Lower lobe of right lung (tissue), 2 donors: Measurements from ENCODE around the gene CYBA. TPM values are rescaled to one million over a fixed set of nuclear protein-coding genes. Genes with fewer than 3 reads are reported as not detected.

Source experiments
- ATAC-seq, 2 donors: fragments of 200-7000 bp; cut with Tn5 transposase; one replicate each; pipeline ENCODE4 v1.9.1; 2020 to 2022; ENCODE audit warnings: mild to moderate bottlenecking in 2 of 2, moderate library complexity in 2 of 2
- DNase-seq: peaks from one replicate; pipeline ENCODE4 v3.0.0-alpha.2; 2020
- H3K27ac ChIP-seq: fragments of 200-600 bp; one replicate; pipeline ENCODE4 v1.8.0; 2022
- H3K27me3 ChIP-seq: fragments of 200-600 bp; one replicate; pipeline ENCODE4 v1.8.0; 2022; ENCODE audit warnings: low read depth
- H3K36me3 ChIP-seq: fragments of 200-600 bp; one replicate; pipeline ENCODE4 v1.8.0; 2022; ENCODE audit warnings: mild to moderate bottlenecking
- H3K4me1 ChIP-seq: fragments of 200-600 bp; one replicate; pipeline ENCODE4 v1.8.0; 2022
- H3K4me3 ChIP-seq: fragments of 200-600 bp; one replicate; pipeline ENCODE4 v1.8.0; 2022; ENCODE audit warnings: mild to moderate bottlenecking
- H3K9me3 ChIP-seq: fragments of 200-600 bp; one replicate; pipeline ENCODE4 v1.8.0; 2022
- intact Hi-C: fragments of 100-400 bp; cut with DNase I; formaldehyde crosslinking; loops from one replicate; pipeline ENCODE4 v1.11.0; 2022
- total RNA-seq: library from RNA; stranded (reverse); fragmentation: NEBNext Ultra II Directional; extraction: Animal tissue kit (Norgen Biotek cat#: 25700); gene quantifications from one replicate; pipeline ENCODE4 v1.2.1, GENCODE V29; 2021
- TF ChIP-seq, protein P1 (sequence below): fragments of 200-600 bp; IDR thresholded peaks from one replicate; pipeline ENCODE4 v1.8.0; 2022; ENCODE audit warnings: antibody characterized with exemption, mild to moderate bottlenecking
- donor health status: DM: no; HTN: yes; CAD: no; lungs with severe emphysema.

The CYBA gene
- total RNA-seq, 1 donor from 2014 or later = 371 TPM

DNA sequence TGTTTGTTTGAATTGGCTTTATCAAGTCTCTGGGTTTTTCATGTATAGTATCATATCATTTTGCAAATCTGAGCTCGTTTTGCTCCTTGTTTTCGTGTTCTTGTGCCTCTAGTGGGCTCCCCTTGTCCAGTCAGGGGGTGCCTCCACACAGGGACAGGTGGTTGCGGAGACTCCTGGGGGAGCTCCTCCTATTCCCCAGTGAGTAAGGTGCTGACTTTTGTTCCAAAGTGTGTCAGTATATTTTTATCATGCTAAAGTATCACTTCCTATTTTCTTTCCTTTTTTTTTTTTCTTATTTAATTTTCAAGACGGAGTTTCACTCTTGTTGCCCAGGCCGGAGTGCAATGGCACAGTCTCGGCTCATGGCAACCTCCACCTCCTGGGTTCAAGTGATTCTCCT lies 42.8 kb downstream of the CYBA start:
- TF ChIP-seq, protein P1, sequence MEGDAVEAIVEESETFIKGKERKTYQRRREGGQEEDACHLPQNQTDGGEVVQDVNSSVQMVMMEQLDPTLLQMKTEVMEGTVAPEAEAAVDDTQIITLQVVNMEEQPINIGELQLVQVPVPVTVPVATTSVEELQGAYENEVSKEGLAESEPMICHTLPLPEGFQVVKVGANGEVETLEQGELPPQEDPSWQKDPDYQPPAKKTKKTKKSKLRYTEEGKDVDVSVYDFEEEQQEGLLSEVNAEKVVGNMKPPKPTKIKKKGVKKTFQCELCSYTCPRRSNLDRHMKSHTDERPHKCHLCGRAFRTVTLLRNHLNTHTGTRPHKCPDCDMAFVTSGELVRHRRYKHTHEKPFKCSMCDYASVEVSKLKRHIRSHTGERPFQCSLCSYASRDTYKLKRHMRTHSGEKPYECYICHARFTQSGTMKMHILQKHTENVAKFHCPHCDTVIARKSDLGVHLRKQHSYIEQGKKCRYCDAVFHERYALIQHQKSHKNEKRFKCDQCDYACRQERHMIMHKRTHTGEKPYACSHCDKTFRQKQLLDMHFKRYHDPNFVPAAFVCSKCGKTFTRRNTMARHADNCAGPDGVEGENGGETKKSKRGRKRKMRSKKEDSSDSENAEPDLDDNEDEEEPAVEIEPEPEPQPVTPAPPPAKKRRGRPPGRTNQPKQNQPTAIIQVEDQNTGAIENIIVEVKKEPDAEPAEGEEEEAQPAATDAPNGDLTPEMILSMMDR = no peak
- ATAC-seq (no peak), DNase-seq (no peak)
- no peak overlapping the region for H3K4me3 ChIP-seq
- H3K27me3 ChIP-seq = no peaks in the 10 kb centered on the region
- intact Hi-C loops = no loop called here
- no peak overlapping the region for H3K27ac ChIP-seq
- H3K4me1 ChIP-seq = no peaks in the 10 kb centered on the region
- peaks cover 85% of the 10 kb centered on the region for H3K36me3 ChIP-seq
- no peaks in the 10 kb centered on the region for H3K9me3 ChIP-seq

DNA sequence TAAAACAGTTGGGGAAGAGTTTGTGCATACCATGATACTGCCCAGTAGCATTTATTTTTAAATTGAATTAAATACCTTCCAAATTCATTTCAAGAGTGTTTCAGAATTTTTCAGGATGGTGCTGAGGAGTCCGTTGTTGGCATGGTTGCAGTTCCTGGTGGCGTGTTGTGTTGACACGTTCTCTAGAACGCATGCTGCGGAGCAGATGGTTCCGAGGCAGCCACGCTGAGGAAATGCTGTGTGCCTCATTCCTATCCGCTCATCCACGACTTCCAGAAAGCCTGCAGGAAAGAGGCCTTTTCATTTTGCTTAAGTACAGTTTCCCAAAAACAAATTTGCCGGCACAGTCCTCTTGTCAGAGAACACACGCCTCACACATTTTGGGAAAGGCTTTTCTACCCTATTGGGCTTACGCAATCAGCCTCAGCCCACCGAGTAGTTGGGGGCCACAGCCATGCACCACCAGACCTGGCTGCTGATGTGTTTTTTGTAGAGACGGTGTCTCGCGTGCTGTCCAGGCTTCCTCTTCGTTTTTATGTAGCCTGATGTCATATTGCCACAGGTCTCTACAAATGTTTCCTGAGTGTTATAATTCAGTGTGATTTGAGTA lies 44.6 kb downstream of the CYBA start:
- peaks cover 10% of the 10 kb centered on the region for H3K4me1 ChIP-seq

DNA sequence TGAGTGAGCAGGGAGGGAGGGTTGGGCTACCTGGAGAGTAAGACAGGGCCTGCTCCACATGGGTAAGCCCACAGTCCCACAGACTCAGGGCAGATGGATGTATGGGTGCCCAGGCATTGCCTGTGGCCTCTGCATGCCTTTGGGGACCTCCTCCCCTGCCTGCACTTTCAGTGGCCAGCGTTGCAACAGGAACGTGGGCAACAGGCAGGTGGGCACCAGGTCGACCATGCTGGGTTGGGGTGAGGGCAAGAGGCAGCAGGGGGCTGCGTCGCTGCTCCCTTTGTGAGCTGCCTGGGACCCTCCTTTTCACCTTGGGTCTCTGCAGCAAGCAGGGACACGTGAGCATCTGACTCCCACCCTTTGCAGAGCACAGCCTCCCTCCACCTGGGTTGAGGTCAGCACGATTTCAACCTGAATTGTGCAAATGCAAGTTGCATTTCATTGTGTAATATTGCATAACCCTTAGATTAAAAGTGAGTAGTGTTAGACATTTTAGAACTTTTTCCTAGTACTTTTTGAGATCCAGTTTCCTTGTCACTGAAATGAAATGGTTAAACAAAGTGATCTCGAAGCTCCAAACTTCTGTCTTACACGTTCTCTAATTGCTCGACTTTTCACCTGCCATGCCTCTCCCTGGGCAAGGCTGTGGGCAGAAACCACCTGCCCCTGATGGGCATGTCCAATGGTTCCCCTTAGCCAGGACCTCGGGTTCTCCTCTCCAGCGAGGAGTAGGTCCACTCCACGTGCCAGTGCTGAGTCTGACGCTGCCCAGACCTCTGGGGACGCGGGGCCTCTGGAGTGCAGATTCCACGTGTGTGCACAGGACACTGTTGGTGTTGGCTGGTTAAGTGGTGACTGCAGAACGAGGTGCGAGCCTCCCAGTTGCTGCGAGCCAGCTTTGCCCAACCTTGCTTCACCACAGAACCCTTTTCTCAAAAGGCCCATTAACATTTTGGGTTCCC lies 45.4 kb downstream of the CYBA start:
- Histone ChIP-seq H3K27me3 (no peaks in the 10 kb centered on the region), H3K4me3 (no peak overlapping the region), H3K4me1 (peaks cover 17% of the 10 kb centered on the region), H3K27ac (no peak overlapping the region), H3K36me3 (peaks cover 85% of the 10 kb centered on the region), H3K9me3 (no peaks in the 10 kb centered on the region)
- DNase-seq (no peak), ATAC-seq (no peak)
- intact Hi-C loops = no loop called here
- TF ChIP-seq, protein P1 = no peak

More for the DNA sequence above, 44.6 kb downstream of the CYBA start:
- Histone ChIP-seq H3K36me3 (peaks cover 85% of the 10 kb centered on the region), H3K4me3 (no peak overlapping the region), H3K27ac (no peak overlapping the region), H3K27me3 (no peaks in the 10 kb centered on the region), H3K9me3 (no peaks in the 10 kb centered on the region)
- TF ChIP-seq, protein P1 = no peak
- intact Hi-C loops = no loop called here
- ATAC-seq = no peak
- no peak for DNase-seq

DNA sequence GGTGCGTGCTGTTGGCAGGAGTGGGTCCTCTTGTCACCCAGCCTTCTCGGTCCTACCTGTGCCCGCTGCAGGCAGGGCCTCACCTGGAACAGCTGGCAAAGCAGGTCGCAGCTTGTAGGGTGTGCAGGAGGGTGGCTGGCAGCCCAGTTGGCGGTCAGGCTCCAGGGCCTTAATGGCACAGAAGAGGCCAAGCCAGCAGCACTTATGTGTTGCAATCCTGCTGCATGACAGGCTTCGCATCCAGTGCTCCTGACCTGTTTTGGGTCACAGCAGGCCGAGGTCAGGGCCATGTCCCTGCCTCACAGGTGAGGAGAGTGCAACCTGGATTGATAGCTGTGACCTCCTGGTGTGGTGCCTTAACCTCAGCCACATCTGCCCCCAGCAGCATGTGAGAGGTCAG lies 48.8 kb downstream of the CYBA start:
- intact Hi-C loops = no loop called here
- TF ChIP-seq, protein P1 = no peak
- Histone ChIP-seq H3K36me3 (peaks cover 82% of the 10 kb centered on the region), H3K27me3 (no peaks in the 10 kb centered on the region), H3K27ac (peak overlapping the region; percentile 36), H3K4me1 (peaks cover 40% of the 10 kb centered on the region), H3K4me3 (no peak overlapping the region), H3K9me3 (no peaks in the 10 kb centered on the region)
- ATAC-seq = peak; percentile 31 to 59
- peak; percentile 67 for DNase-seq

DNA sequence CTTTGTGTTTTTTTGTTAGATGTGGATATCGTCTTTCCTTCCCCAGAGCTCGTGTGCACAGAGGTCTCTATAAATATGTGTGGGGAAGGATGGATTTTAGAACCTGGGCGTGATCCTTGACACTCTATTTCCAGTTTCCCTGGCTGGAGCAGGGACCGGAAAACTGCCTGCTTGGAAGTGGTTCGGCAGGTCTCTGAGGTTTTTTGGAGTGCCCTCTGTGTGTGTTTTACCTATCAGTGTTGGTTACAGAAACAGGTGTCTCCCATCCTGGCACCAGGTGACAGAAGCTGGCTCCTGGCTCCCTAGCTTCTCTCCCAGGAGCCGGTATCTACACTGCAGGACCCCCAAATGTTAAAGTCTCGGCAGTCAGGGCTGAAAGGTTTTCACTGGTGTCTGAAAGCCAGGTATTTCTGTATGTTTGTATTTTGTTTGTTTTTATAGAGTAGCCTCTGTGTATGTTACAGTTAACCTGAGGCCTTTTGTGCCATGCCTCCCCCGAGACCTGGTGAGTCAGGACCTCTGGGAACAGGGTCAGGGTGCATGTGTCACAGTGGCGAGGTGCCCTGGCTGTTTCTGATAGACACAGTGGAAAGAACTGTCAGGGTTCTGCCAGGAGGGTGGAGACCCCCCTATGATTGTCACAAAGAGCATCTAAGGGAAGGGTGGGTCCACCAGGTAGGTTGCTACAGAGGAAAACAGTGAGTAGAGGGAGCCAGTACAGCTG lies 49.4 kb downstream of the CYBA start:
- H3K27ac ChIP-seq = peak overlapping the region; percentile 78
- DNase-seq = no peak
- H3K9me3 ChIP-seq = no peaks in the 10 kb centered on the region
- H3K36me3 ChIP-seq = peaks cover 76% of the 10 kb centered on the region
- ATAC-seq = peak; percentile 57 to 68
- H3K4me1 ChIP-seq = peaks cover 40% of the 10 kb centered on the region
- no peak overlapping the region for H3K4me3 ChIP-seq
- intact Hi-C loops = no loop called here
- no peaks in the 10 kb centered on the region for H3K27me3 ChIP-seq
- TF ChIP-seq, protein P1 = no peak
